K562 (cell line): ENCODE data around the gene MCU. TPM values are rescaled to one million over a fixed set of nuclear protein-coding genes. Genes with fewer than 3 reads are reported as not detected.

Source experiments
- ATAC-seq: fragments of 200-7000 bp; cut with Tn5 transposase; 3 replicates; pipeline ENCODE4 v1.9.1; 2020; ENCODE audit warnings: moderate library complexity
- BruUV-seq: library from RNA; stranded (reverse); fragments of 400-500 nt; replicated peaks from 2 replicates; lab custom pipeline; 2021; lab: Mats Ljungman, UMichigan
- CTCF ChIA-PET: fragments of 300-600 bp; formaldehyde crosslinking; extraction: SDS; loops from one replicate; lab custom pipeline; 2021; ENCODE audit warnings: low intra/inter-chr PET ratio; lab: Yijun Ruan, JAX
- POLR2A ChIA-PET: fragments of 300-600, 350-650 bp; sonication (Branson Sonifier 250); formaldehyde crosslinking; extraction: SDS; loops from one replicate; lab custom pipeline; 2021; ENCODE audit warnings: antibody characterized with exemption, inconsistent platforms; lab: Yijun Ruan, JAX
- DNase-seq, 4 experiments: peaks; one replicate each; pipeline versions ENCODE4 v3.0.0 to v3.0.0-alpha.2; 2011 to 2018; ENCODE audit warnings: low spot score in 3 of 4, mixed read lengths in 3 of 4; ENCODE audit errors: extremely low read depth in 1 of 4
- FAIRE-seq: peaks from 2 replicates; lab custom pipeline; 2011; peaks lifted over from hg19 to GRCh38; lab: Jason Lieb, UNC
- H2AFZ ChIP-seq: 2 replicates; pipeline ENCODE4 v1.6.0; 2011; ENCODE audit warnings: low read depth, low read length, control low read depth, inconsistent platforms
- H3K27ac ChIP-seq: fragments of 200-600 bp; 3 replicates; pipeline ENCODE4 v1.8.0; 2011; ENCODE audit warnings: low read depth, mild to moderate bottlenecking, control low read depth, inconsistent platforms, low read length, moderate library complexity, mixed read lengths; ENCODE audit errors: extremely low read depth
- H3K27me3 ChIP-seq, 2 experiments: fragments of 300-600 bp in 1 of 2; 2 replicates in 1 of 2; 3 replicates in 1 of 2; pipeline versions ENCODE4 v1.6.0 to v1.8.0; 2011; ENCODE audit warnings: inconsistent platforms in 2 of 2, low read length in 2 of 2, mild to moderate bottlenecking in 1 of 2, mixed read lengths in 1 of 2, moderate library complexity in 1 of 2; ENCODE audit not compliant: control insufficient read depth in 2 of 2, insufficient read depth in 2 of 2
- H3K36me3 ChIP-seq: fragments of 300-600 bp; 3 replicates; pipeline ENCODE4 v1.8.0; 2011; ENCODE audit warnings: mild to moderate bottlenecking, low read length, inconsistent platforms; ENCODE audit not compliant: control insufficient read depth, insufficient read depth
- H3K4me1 ChIP-seq, 2 experiments: fragments of 200-600 bp in 1 of 2; replicated peaks in 1 of 2; 2 replicates in 1 of 2; 3 replicates in 1 of 2; pipeline versions ENCODE4 v1.5.1 to v1.8.0; 2011; ENCODE audit warnings: inconsistent platforms in 2 of 2, low read length in 2 of 2, mild to moderate bottlenecking in 1 of 2, mixed read lengths in 1 of 2, moderate library complexity in 1 of 2; ENCODE audit not compliant: control insufficient read depth in 2 of 2, insufficient read depth in 2 of 2
- H3K4me2 ChIP-seq: 2 replicates; pipeline ENCODE4 v1.6.1; 2011; ENCODE audit warnings: low read length, control low read depth, inconsistent platforms, mixed read lengths; ENCODE audit not compliant: insufficient read depth
- H3K4me3 ChIP-seq: fragments of 200-600 bp; sonication (generic), shearing (Covaris generic); 2 replicates; pipeline ENCODE4 v1.5.1; 2016; ENCODE audit warnings: control low read depth, inconsistent platforms
- H3K79me2 ChIP-seq: fragments of 200-600 bp; 3 replicates; pipeline ENCODE4 v1.8.0; 2011; ENCODE audit warnings: low read length, inconsistent platforms; ENCODE audit not compliant: control insufficient read depth, insufficient read depth
- H3K9ac ChIP-seq, 2 experiments: 2 replicates each; pipeline versions ENCODE4 v1.6.0 to v1.6.1; 2011; ENCODE audit warnings: low read depth in 2 of 2, low read length in 2 of 2, control low read depth in 1 of 2, inconsistent platforms in 1 of 2, mild to moderate bottlenecking in 1 of 2, mixed read lengths in 1 of 2; ENCODE audit not compliant: insufficient read depth in 1 of 2
- H3K9me1 ChIP-seq: one replicate; pipeline ENCODE4 v1.6.0; 2011; ENCODE audit warnings: inconsistent platforms, mild to moderate bottlenecking, low read length, moderate library complexity; ENCODE audit not compliant: control insufficient read depth, insufficient read depth
- H3K9me3 ChIP-seq: replicated peaks from 2 replicates; pipeline ENCODE4 v1.5.1; 2011; ENCODE audit warnings: low read depth, low read length, inconsistent platforms; ENCODE audit not compliant: control insufficient read depth, insufficient read depth
- H4K20me1 ChIP-seq: replicated peaks from 2 replicates; pipeline ENCODE4 v1.6.1; 2011; ENCODE audit warnings: low read length, inconsistent platforms, mixed read lengths; ENCODE audit not compliant: control insufficient read depth, insufficient read depth
- ARHGAP35 ChIP-seq: fragments of 450-650 bp; IDR thresholded peaks from 2 replicates; pipeline ENCODE4 v1.6.1; 2018; ENCODE audit not compliant: partially characterized antibody
- ARID4B ChIP-seq: sonication (generic); formaldehyde crosslinking; IDR thresholded peaks from 2 replicates; pipeline ENCODE4 v1.8.0; 2022; ENCODE audit warnings: mild to moderate bottlenecking, missing genetic modification reagents
- FOS ChIP-seq: IDR thresholded peaks from 3 replicates; pipeline ENCODE4 v1.6.1; 2011; ENCODE audit not compliant: insufficient read length; ENCODE audit errors: extremely low read depth
- IFI16 ChIP-seq: fragments of 250-450 bp; sonication (Bioruptor Pico); IDR thresholded peaks from 2 replicates; pipeline ENCODE4 v2.1.2; 2022; ENCODE audit warnings: mild to moderate bottlenecking, inconsistent platforms
- MYNN ChIP-seq, 2 experiments: sonication (generic); formaldehyde crosslinking in 1 of 2; IDR thresholded peaks; 2 replicates each; pipeline versions ENCODE4 v1.5.0 to v1.6.1; 2016 to 2020; ENCODE audit warnings: antibody characterized with exemption in 1 of 2, missing genetic modification reagents in 1 of 2
- NCOR1 ChIP-seq: fragments of 450-650 bp; IDR thresholded peaks from 2 replicates; pipeline ENCODE4 v1.6.1; 2016; ENCODE audit warnings: mild to moderate bottlenecking, moderate library complexity
- PHF20 ChIP-seq: fragments of 450-650 bp; IDR thresholded peaks from 2 replicates; pipeline ENCODE4 v1.6.1; 2018; ENCODE audit not compliant: partially characterized antibody
- PTBP1 ChIP-seq: fragments of 200-400 bp; formaldehyde crosslinking; IDR thresholded peaks from 2 replicates; pipeline ENCODE4 v1.6.1; 2017; ENCODE audit warnings: low read depth, low read length
- RAD21 ChIP-seq, 2 experiments: fragments of 250-450 bp in 1 of 2; fragments of 450-650 bp in 1 of 2; sonication (Bioruptor Pico) in 1 of 2; formaldehyde crosslinking in 1 of 2; IDR thresholded peaks in 1 of 2; conservative IDR thresholded peaks in 1 of 2; 2 replicates each; pipeline versions ENCODE4 v1.4.0 to v1.8.0; 2020 to 2022; ENCODE audit warnings: mild to moderate bottlenecking in 2 of 2, moderate library complexity in 1 of 2
- ZNF764 ChIP-seq: fragments of 250-450 bp; sonication (Bioruptor Pico); IDR thresholded peaks from 2 replicates; pipeline ENCODE4 v1.4.0; 2020; ENCODE audit warnings: low read depth, mild to moderate bottlenecking, moderate library complexity
- WGBS: fragments of 100-300 bp; shearing (Covaris generic); methylation state at CpG from one replicate; pipeline ENCODE4 v1.1.6; 2016; ENCODE audit warnings: low coverage, mixed read lengths; ENCODE audit not compliant: insufficient coverage; ENCODE audit errors: missing lambda C conversion rate; 5-methylcytosine and 5-hydroxymethylcytosine counted together
- in situ Hi-C: fragments of 300-500 bp; cut with MboI; formaldehyde crosslinking; loops from 4 replicates; pipeline ENCODE4 v1.15.0; 2018; ENCODE audit warnings: inconsistent platforms, mixed read lengths
- intact Hi-C: fragments of 100-400 bp; cut with micrococcal nuclease; formaldehyde crosslinking; loops from 2 replicates; pipeline ENCODE4 v1.14.2; 2022
- polyA plus RNA-seq, 8 experiments: library from polyadenylated mRNA; depleted of rRNA in 4 of 8; stranded (reverse) in 5 of 8; unstranded in 3 of 8; fragments of >200 nt; fragmentation: Nextera tagmentation in 2 of 8; fragmentation: Illumina TruSeq in 1 of 8; extraction: Ambion mirVana in 2 of 8; extraction: Trizol in 1 of 8; gene quantifications; 2 replicates each; pipeline versions ENCODE4 v1.2.1 to v1.2.3, GENCODE V29; 2011 to 2014; ENCODE audit warnings: inconsistent platforms in 1 of 8, missing spikeins in 1 of 8
- total RNA-seq, 7 experiments: library from RNA; depleted of rRNA in 6 of 7; stranded (reverse); fragments of >200 nt in 6 of 7; fragmentation: Illumina TruSeq in 2 of 7; extraction: Trizol in 2 of 7; gene quantifications; 2 replicates each; pipeline versions ENCODE4 v1.2.1 to v1.2.3, GENCODE V29; 2011 to 2021; ENCODE audit warnings: low replicate concordance in 1 of 7
- TF ChIP-seq, protein P1 (sequence below), 2 experiments: fragments of 450-650 bp; IDR thresholded peaks; 2 replicates each; pipeline ENCODE4 v1.6.1; 2018; ENCODE audit warnings: mild to moderate bottlenecking in 2 of 2, low read depth in 1 of 2; ENCODE audit not compliant: partially characterized antibody in 2 of 2
- TF ChIP-seq, protein P2 (sequence below): sonication (generic); formaldehyde crosslinking; IDR thresholded peaks from 2 replicates; pipeline ENCODE4 v1.8.1; 2023; ENCODE audit warnings: mild to moderate bottlenecking, missing genetic modification reagents

MCU gene
- total and polyA plus RNA-seq, 9 of the 15 experiments (the other 6 are each of a cell fraction or from before 2014, with no cell fraction given), result 8.2 to 88.8 (median 21.3) TPM

GRCh38 chr10:72660220-72660619, 31.7 kb upstream of the MCU start (continued):
- TF ChIP-seq, protein P1, sequence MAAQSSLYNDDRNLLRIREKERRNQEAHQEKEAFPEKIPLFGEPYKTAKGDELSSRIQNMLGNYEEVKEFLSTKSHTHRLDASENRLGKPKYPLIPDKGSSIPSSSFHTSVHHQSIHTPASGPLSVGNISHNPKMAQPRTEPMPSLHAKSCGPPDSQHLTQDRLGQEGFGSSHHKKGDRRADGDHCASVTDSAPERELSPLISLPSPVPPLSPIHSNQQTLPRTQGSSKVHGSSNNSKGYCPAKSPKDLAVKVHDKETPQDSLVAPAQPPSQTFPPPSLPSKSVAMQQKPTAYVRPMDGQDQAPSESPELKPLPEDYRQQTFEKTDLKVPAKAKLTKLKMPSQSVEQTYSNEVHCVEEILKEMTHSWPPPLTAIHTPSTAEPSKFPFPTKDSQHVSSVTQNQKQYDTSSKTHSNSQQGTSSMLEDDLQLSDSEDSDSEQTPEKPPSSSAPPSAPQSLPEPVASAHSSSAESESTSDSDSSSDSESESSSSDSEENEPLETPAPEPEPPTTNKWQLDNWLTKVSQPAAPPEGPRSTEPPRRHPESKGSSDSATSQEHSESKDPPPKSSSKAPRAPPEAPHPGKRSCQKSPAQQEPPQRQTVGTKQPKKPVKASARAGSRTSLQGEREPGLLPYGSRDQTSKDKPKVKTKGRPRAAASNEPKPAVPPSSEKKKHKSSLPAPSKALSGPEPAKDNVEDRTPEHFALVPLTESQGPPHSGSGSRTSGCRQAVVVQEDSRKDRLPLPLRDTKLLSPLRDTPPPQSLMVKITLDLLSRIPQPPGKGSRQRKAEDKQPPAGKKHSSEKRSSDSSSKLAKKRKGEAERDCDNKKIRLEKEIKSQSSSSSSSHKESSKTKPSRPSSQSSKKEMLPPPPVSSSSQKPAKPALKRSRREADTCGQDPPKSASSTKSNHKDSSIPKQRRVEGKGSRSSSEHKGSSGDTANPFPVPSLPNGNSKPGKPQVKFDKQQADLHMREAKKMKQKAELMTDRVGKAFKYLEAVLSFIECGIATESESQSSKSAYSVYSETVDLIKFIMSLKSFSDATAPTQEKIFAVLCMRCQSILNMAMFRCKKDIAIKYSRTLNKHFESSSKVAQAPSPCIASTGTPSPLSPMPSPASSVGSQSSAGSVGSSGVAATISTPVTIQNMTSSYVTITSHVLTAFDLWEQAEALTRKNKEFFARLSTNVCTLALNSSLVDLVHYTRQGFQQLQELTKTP (IDR thresholded peaks at IDR 0.05; ENCODE audit: low read depth in 1 of 2, partially characterized antibody in 2 of 2), result no peak
- TF ChIP-seq MYNN (IDR thresholded peaks at IDR 0.05), result no peak
- TF ChIP-seq MYNN (CRISPR knock-in tag; IDR thresholded peaks at IDR 0.05), result no peak
- no peak for TF ChIP-seq ARHGAP35
- TF ChIP-seq ZNF764, result no peak
- TF ChIP-seq NCOR1, result no peak
- TF ChIP-seq RAD21 (CRISPR knock-in tag; conservative IDR thresholded peaks at IDR 0.05 in 1 of 2, IDR thresholded peaks at IDR 0.05 in 1 of 2), result no peak
- TF ChIP-seq FOS, result no peak
- TF ChIP-seq, all 486 proteins: peak for 0

DNA sequence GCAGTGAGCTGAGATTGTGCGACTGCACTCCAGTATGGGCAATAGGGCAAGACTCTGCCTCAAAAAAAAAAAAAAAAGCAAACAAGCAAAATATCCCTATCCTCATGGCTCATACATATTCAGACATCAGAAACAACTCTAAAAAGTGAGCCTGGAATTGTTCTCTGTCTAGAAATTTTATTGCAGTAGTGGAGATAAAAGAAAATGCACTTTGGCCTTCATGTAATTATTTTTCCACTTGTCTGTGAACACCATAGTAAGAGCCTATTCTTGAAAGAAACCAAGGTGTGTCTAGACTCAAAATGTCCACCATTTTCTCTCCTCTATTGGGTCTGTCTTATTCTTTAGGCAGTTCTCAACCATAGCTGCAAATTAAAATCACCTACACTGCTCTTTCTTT, 30.5 kb upstream of the MCU start:
- BruUV-seq, result no TSS peak
- peaks cover 3 to 5% of the 10 kb centered on the region in 2 experiments; a peak in 2 of 5 replicates for H3K4me1 ChIP-seq
- ChIA-PET POLR2A (interaction anchor here (1.0 kb wide), 1 partner anchor 15 kb away, joined by 3 read pairs; no protein-coding TSS in a partner anchor), CTCF (no interaction called here)
- DNase-seq (no peak), FAIRE-seq (no peak), ATAC-seq (no peak)
- 36% methylated on average over 1 of the region's 1 CpG for WGBS
- H2AFZ ChIP-seq, result no peak overlapping the region
- no peak overlapping the region for H3K4me3 ChIP-seq
- no peaks in the 10 kb centered on the region for H3K27me3 ChIP-seq
- H3K9me3 ChIP-seq, result no peaks in the 10 kb centered on the region
- no peak overlapping the region for H3K9ac ChIP-seq
- intact Hi-C loops (no loop called here), in situ Hi-C loops (no loop called here)
- H3K79me2 ChIP-seq, result no peaks in the 10 kb centered on the region
- no peaks in the 10 kb centered on the region for H3K36me3 ChIP-seq
- H3K4me2 ChIP-seq, result no peak overlapping the region
- H4K20me1 ChIP-seq, result no peaks in the 10 kb centered on the region
- no peak overlapping the region for H3K27ac ChIP-seq
- no peaks in the 10 kb centered on the region for H3K9me1 ChIP-seq
- TF ChIP-seq PTBP1 (no peak), ARID4B (CRISPR knock-in tag) (no peak), IFI16 (CRISPR knock-in tag) (no peak), PHF20 (no peak)
- TF ChIP-seq, protein P2, sequence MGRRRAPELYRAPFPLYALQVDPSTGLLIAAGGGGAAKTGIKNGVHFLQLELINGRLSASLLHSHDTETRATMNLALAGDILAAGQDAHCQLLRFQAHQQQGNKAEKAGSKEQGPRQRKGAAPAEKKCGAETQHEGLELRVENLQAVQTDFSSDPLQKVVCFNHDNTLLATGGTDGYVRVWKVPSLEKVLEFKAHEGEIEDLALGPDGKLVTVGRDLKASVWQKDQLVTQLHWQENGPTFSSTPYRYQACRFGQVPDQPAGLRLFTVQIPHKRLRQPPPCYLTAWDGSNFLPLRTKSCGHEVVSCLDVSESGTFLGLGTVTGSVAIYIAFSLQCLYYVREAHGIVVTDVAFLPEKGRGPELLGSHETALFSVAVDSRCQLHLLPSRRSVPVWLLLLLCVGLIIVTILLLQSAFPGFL, result no peak
